T-cell (primary cell): ENCODE data around the gene COL25A1. TPM values are rescaled to one million over a fixed set of nuclear protein-coding genes. Genes with fewer than 3 reads are reported as not detected.

Experiments
- ATAC-seq, 4 experiments: fragments of 200-7000 bp in 3 of 4; fragments of 150-1000 bp in 1 of 4; cut with Tn5 transposase; replicated peaks in 1 of 4; 1 replicate in 3 of 4; 2 replicates in 1 of 4; pipeline ENCODE4 v1.10.0; 2021; ENCODE audit warnings: moderate library complexity in 3 of 4, mild to moderate bottlenecking in 2 of 4, moderate number of reproducible peaks in 1 of 4
- CTCF ChIA-PET, 2 donors: fragments of 300-600 bp; sonication (Branson Sonifier 250); formaldehyde crosslinking; loops; one replicate each; lab custom pipeline; 2022; ENCODE audit warnings: antibody characterized with exemption in 2 of 2; lab: Charles Lee
- POLR2A ChIA-PET, 2 donors: fragments of 300-600 bp; sonication (Branson Sonifier 250); formaldehyde crosslinking; loops; one replicate each; lab custom pipeline; 2022; ENCODE audit warnings: antibody characterized with exemption in 2 of 2; lab: Charles Lee
- DNase-seq, 35 experiments: peaks; one replicate each; pipeline versions ENCODE4 v3.0.0 to v3.0.0-alpha.2; 2013 to 2023
- H3K27ac ChIP-seq: one replicate; pipeline ENCODE4 v1.5.1; 2013; ENCODE audit warnings: low read length
- H3K27me3 ChIP-seq, 2 experiments: replicated peaks in 1 of 2; 1 replicate in 1 of 2; 2 replicates in 1 of 2; pipeline versions ENCODE4 v1.6.1 to v1.7.0; 2013; ENCODE audit warnings: low read length in 1 of 2, mixed read lengths in 1 of 2; ENCODE audit not compliant: control insufficient read depth in 2 of 2, insufficient read depth in 2 of 2; ENCODE audit errors: extremely low read depth in 1 of 2
- H3K36me3 ChIP-seq, 2 donors: 1 replicate in 1 of 2; 2 replicates in 1 of 2; pipeline versions ENCODE4 v1.6.1 to v1.7.0; 2013; ENCODE audit warnings: low read length in 1 of 2; ENCODE audit not compliant: control insufficient read depth in 2 of 2, insufficient read depth in 1 of 2; ENCODE audit errors: extremely low read depth in 1 of 2
- H3K4me1 ChIP-seq, 2 experiments: 1 replicate in 1 of 2; 2 replicates in 1 of 2; pipeline versions ENCODE4 v1.6.1 to v1.7.0; 2013; ENCODE audit warnings: low read length in 2 of 2, mixed read lengths in 1 of 2; ENCODE audit not compliant: insufficient read depth in 2 of 2, control insufficient read depth in 1 of 2; ENCODE audit errors: extremely low read depth in 1 of 2
- H3K4me3 ChIP-seq, 2 donors: 1 replicate in 1 of 2; 2 replicates in 1 of 2; pipeline versions ENCODE4 v1.5.1 to v1.7.0; 2013; ENCODE audit warnings: mild to moderate bottlenecking in 2 of 2, low read length in 1 of 2, moderate library complexity in 1 of 2; ENCODE audit not compliant: control insufficient read depth in 1 of 2; ENCODE audit errors: extremely low read depth in 1 of 2
- H3K9me3 ChIP-seq: 2 replicates; pipeline ENCODE4 v1.7.0; 2013
- H3K27ac Mint-ChIP-seq, 2 donors: one replicate each; pipeline ENCODE4 v1.8.0; 2020 to 2021; ENCODE audit warnings: mild to moderate bottlenecking in 2 of 2, mixed read lengths in 2 of 2
- H3K27me3 Mint-ChIP-seq, 2 donors: one replicate each; pipeline ENCODE4 v1.8.0; 2021 to 2022; ENCODE audit warnings: mixed read lengths in 2 of 2
- H3K36me3 Mint-ChIP-seq: one replicate; pipeline ENCODE4 v1.8.0; 2021; ENCODE audit warnings: mixed read lengths
- H3K4me1 Mint-ChIP-seq, 3 donors: one replicate each; pipeline ENCODE4 v1.8.0; 2020 to 2022; ENCODE audit warnings: mixed read lengths in 3 of 3, mild to moderate bottlenecking in 1 of 3
- H3K4me3 Mint-ChIP-seq, 3 donors: one replicate each; pipeline ENCODE4 v1.8.0; 2020 to 2022; ENCODE audit warnings: mild to moderate bottlenecking in 3 of 3, mixed read lengths in 3 of 3, moderate library complexity in 3 of 3
- H3K9me3 Mint-ChIP-seq, 3 donors: one replicate each; pipeline ENCODE4 v1.8.0; 2020 to 2022; ENCODE audit warnings: mixed read lengths in 3 of 3
- WGBS: methylation state at CpG from one replicate; pipeline ENCODE4 v1.1.5; 2013; ENCODE audit warnings: missing lambda C conversion rate; ENCODE audit not compliant: insufficient coverage; 5-methylcytosine and 5-hydroxymethylcytosine counted together
- total RNA-seq, 35 experiments: library from RNA in 6 of 35; stranded (reverse) in 6 of 35; fragments of 120-200 nt in 1 of 35; gene quantifications; one replicate each; pipeline versions ENCODE4 v1.2.1 to v1.2.4 and lab custom pipeline; 2013 to 2026

Gene COL25A1
- total RNA-seq, 5 donors from 2014 or later (not counting 1 experiment from before 2014, with no cell fraction given): 0.53 to 0.56 TPM; not detected in 3

DNA sequence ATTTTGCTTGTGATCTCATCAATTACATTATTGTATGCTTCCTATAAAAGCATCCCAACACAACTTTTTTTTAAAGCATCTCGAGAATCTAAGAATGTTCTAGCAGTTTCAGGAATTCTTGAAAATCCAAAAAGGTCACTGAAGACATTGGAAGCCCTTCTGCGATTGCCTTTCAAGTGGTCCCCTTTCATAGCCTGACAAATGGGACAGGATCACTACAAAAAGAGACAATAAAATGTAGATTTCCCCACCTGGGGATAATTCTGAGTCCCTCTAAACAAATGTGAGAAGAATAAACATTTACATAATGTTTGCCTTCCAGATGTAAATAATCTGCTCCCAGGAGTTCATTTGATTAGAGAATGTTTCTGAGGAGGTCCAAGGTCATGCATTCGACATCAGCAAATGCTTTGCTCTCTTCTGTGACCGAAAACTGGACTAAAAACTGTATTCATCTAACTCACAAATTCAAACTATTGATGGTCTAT lies 116.0 kb downstream of the COL25A1 start:
- ChIA-PET POLR2A (no interaction called here), CTCF (no interaction called here)
- DNase-seq: no peak
- Histone ChIP-seq H3K4me3 (no peak overlapping the region), H3K27ac (no peak overlapping the region), H3K4me1 (no peaks in the 10 kb centered on the region), H3K9me3 (no peaks in the 10 kb centered on the region), H3K27me3 (no peaks in the 10 kb centered on the region), H3K36me3 (no peaks in the 10 kb centered on the region)
- 65% methylated on average over 2 of the region's 4 CpGs for WGBS
- H3K4me3 Mint-ChIP-seq: no peak overlapping the region
- peaks cover 0 to 4% (median 0%) of the 10 kb centered on the region in 3 donors for H3K9me3 Mint-ChIP-seq
- no peak for ATAC-seq
- H3K27me3 Mint-ChIP-seq: peaks cover 10 to 20% of the 10 kb centered on the region in 2 donors
- no peaks in the 10 kb centered on the region for H3K4me1 Mint-ChIP-seq
- no peaks in the 10 kb centered on the region for H3K36me3 Mint-ChIP-seq
- H3K27ac Mint-ChIP-seq: no peak overlapping the region

DNA sequence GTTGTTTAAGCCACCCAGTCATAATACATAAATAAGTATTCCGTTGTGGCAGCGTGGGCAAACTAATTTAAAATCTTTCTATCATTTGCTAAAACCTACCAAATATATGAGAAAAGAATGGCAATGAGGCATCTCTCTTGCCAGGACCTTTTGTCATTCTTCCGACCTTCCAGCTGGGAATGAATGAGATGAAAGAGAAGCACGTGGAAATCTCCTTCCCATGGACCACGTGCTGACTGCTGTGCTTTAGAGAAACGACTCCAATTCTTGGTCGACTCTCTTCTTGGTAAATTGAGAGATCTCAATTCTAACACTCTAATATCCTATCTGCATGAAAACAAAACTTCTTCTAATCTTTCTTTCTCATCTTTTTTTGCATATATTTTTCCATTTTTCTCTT lies 116.5 kb downstream of the COL25A1 start:
- WGBS: no CpG with 5 or more reads among the region's 7 CpGs
- Histone ChIP-seq H3K27ac (no peak overlapping the region), H3K9me3 (no peaks in the 10 kb centered on the region), H3K4me1 (no peaks in the 10 kb centered on the region), H3K4me3 (no peak overlapping the region), H3K36me3 (no peaks in the 10 kb centered on the region), H3K27me3 (no peaks in the 10 kb centered on the region)
- Mint-ChIP-seq H3K27me3 (peaks cover 10 to 20% of the 10 kb centered on the region in 2 donors), H3K9me3 (peaks cover 0 to 4% (median 0%) of the 10 kb centered on the region in 3 donors), H3K4me1 (no peaks in the 10 kb centered on the region), H3K27ac (no peak overlapping the region), H3K36me3 (no peaks in the 10 kb centered on the region), H3K4me3 (no peak overlapping the region)
- POLR2A ChIA-PET: no interaction called here
- DNase-seq: no peak
- CTCF ChIA-PET: no interaction called here
- no peak for ATAC-seq

DNA sequence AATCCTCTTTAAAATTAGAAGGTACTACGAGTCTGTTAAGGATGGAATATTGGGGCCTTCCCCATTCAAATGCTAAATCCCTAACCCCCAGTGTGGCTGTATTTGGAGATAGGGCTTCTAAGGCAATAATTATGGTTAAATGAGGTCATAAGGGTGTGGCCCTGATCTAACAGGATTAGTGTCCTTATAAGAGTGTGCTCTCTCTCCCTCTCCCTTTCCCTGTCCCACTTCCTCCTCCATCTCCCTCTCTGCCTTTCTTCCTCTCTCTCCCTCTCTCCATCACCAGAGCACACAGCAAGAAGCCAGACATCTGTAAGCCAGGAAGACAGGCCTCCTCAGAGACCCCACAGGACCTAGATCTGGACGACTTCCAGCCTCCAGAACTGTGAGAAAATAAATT lies 116.9 kb downstream of the COL25A1 start:
- no peak overlapping the region for H3K4me3 Mint-ChIP-seq
- no peak for ATAC-seq
- peaks cover 0 to 4% (median 0%) of the 10 kb centered on the region in 3 donors for H3K9me3 Mint-ChIP-seq
- ChIA-PET POLR2A (no interaction called here), CTCF (no interaction called here)
- no CpG with 5 or more reads among the region's 2 CpGs for WGBS
- H3K27me3 Mint-ChIP-seq: peaks cover 10 to 20% of the 10 kb centered on the region in 2 donors
- no peaks in the 10 kb centered on the region for H3K36me3 ChIP-seq
- no peaks in the 10 kb centered on the region for H3K4me1 ChIP-seq
- no peaks in the 10 kb centered on the region for H3K27me3 ChIP-seq
- H3K27ac Mint-ChIP-seq: no peak overlapping the region
- no peaks in the 10 kb centered on the region for H3K9me3 ChIP-seq
- no peaks in the 10 kb centered on the region for H3K4me1 Mint-ChIP-seq
- H3K36me3 Mint-ChIP-seq: no peaks in the 10 kb centered on the region
- H3K27ac ChIP-seq: no peak overlapping the region
- no peak overlapping the region for H3K4me3 ChIP-seq
- DNase-seq: no peak

DNA sequence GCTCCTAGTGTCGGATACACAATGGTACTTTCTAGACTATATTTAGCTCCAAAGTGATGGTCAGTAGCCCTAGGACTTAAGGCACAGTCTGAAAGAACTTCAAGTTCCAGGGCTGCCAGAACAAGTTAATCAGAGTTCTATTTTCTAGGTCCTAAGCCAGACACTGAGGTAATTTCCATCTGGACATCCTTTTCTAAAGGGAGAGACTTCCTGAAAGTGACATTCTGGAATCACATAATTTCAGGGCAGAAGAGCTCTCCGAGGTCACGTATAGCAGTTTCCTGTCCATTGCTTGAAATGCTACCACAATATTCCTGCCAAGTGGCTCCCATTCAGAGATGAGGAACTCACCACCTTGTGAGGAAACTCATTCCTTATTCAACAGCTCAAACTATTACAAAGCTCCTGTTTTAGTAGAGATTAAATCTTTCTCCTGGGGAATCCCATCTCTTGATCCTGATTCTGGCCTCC lies 117.9 kb downstream of the COL25A1 start:
- no peaks in the 10 kb centered on the region for H3K9me3 ChIP-seq
- ChIA-PET POLR2A (no interaction called here), CTCF (no interaction called here)
- H3K36me3 ChIP-seq: no peaks in the 10 kb centered on the region
- H3K4me3 ChIP-seq: no peak overlapping the region
- ATAC-seq: no peak
- no peak for DNase-seq
- no peaks in the 10 kb centered on the region for H3K36me3 Mint-ChIP-seq
- H3K27me3 ChIP-seq: no peaks in the 10 kb centered on the region
- no peak overlapping the region for H3K27ac Mint-ChIP-seq
- H3K4me1 ChIP-seq: no peaks in the 10 kb centered on the region
- H3K27me3 Mint-ChIP-seq: peaks cover 10 to 20% of the 10 kb centered on the region in 2 donors
- H3K9me3 Mint-ChIP-seq: peaks cover 0 to 4% (median 0%) of the 10 kb centered on the region in 3 donors
- WGBS: 90% methylated on average over 1 of the region's 3 CpGs
- H3K4me3 Mint-ChIP-seq: no peak overlapping the region
- H3K4me1 Mint-ChIP-seq: no peaks in the 10 kb centered on the region
- H3K27ac ChIP-seq: no peak overlapping the region

DNA sequence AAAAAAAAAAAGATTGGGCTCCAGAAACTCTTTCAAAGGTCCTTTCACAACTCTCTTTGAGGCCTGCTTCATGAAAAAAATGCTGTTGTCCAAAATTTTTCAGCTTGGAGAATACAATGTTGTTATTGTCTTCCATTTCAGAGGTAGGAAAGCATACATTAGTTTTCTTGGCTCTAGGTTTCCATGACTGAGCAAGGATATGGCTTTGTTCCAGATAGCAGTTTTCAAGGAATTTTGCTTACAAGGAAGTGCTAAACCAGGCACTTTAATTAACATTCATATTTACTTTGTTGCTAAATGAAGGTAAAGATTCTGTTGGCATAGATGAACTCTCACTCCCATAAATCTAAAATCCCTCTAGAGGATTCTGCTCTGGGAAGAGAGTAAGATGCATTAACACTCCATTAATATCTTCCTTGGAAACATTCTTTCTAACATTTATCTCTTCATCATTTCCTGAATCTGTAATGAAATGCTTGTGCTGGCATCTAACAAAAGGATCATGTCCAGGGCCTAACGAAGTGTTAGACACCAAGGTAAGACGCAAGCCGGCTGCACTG lies 118.4 kb downstream of the COL25A1 start:
- H3K4me1 ChIP-seq: no peaks in the 10 kb centered on the region
- Mint-ChIP-seq H3K27ac (no peak overlapping the region), H3K4me3 (no peak overlapping the region), H3K9me3 (peaks cover 0 to 4% (median 0%) of the 10 kb centered on the region in 3 donors), H3K36me3 (no peaks in the 10 kb centered on the region), H3K4me1 (no peaks in the 10 kb centered on the region), H3K27me3 (peaks cover 10 to 20% of the 10 kb centered on the region in 2 donors)
- ChIA-PET POLR2A (no interaction called here), CTCF (no interaction called here)
- WGBS: 100% methylated on average over 3 of the region's 3 CpGs
- no peaks in the 10 kb centered on the region for H3K27me3 ChIP-seq
- H3K36me3 ChIP-seq: no peaks in the 10 kb centered on the region
- no peaks in the 10 kb centered on the region for H3K9me3 ChIP-seq
- DNase-seq: no peak
- no peak overlapping the region for H3K27ac ChIP-seq
- no peak for ATAC-seq
- no peak overlapping the region for H3K4me3 ChIP-seq

DNA sequence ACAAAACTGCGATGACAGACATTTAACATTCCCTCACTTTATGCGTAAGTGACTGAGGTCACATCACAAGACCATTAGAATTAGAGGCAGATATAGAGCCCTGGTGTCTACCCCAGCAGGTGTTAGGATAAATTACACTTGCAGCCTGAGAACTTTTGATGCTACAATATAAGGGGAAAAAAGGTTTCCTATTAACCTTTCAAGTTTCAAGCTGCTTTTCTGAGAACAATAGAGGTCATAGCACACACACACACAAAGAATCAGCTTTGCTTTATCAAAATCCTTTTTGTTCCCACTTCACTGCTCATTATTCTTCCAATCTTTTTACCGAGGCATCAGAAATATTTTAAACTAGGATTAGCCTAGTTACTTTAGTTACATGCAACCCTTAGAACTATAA lies 119.8 kb downstream of the COL25A1 start:
- ATAC-seq (no peak), DNase-seq (no peak)
- H3K27ac Mint-ChIP-seq: no peak overlapping the region
- H3K9me3 Mint-ChIP-seq: peaks cover 0 to 4% (median 0%) of the 10 kb centered on the region in 3 donors
- Histone ChIP-seq H3K27me3 (no peaks in the 10 kb centered on the region), H3K9me3 (no peaks in the 10 kb centered on the region), H3K36me3 (no peaks in the 10 kb centered on the region), H3K27ac (no peak overlapping the region), H3K4me3 (no peak overlapping the region), H3K4me1 (no peaks in the 10 kb centered on the region)
- no CpG with 5 or more reads among the region's 3 CpGs for WGBS
- no peaks in the 10 kb centered on the region for H3K4me1 Mint-ChIP-seq
- H3K4me3 Mint-ChIP-seq: no peak overlapping the region
- H3K27me3 Mint-ChIP-seq: peaks cover 10 to 18% of the 10 kb centered on the region in 2 donors
- no peaks in the 10 kb centered on the region for H3K36me3 Mint-ChIP-seq
- ChIA-PET POLR2A (no interaction called here), CTCF (no interaction called here)
